SK-N-SH treated with all-trans-retinoic acid at 6 μM for 48 hours (cell line): ENCODE results near the gene MARCHF11.
A peak's percentile ranks its signal among the peaks of the same experiment; 100 is the strongest.

Experiments used
- ATAC-seq: fragments of 200-7000 bp; cut with Tn5 transposase; 3 replicates; pipeline ENCODE4 v1.9.1; 2020; ENCODE audit warnings: mild to moderate bottlenecking, moderate library complexity
- ARNTL ChIP-seq: fragments of 450-650 bp; formaldehyde crosslinking; IDR thresholded peaks from 2 replicates; pipeline ENCODE4 v1.5.0; 2020; ENCODE audit warnings: low read depth, mild to moderate bottlenecking, moderate library complexity, borderline replicate concordance
- BACH2 ChIP-seq: fragments of 250-450 bp; sonication (Bioruptor Pico); IDR thresholded peaks from 2 replicates; pipeline ENCODE4 v1.9.0; 2021; ENCODE audit warnings: mild to moderate bottlenecking, borderline replicate concordance
- CSDC2 ChIP-seq: fragments of 250-450 bp; sonication (Bioruptor Pico); IDR thresholded peaks from 2 replicates; pipeline ENCODE4 v1.5.0; 2020; ENCODE audit warnings: mild to moderate bottlenecking, moderate library complexity
- ESRRG ChIP-seq: fragments of 250-450 bp; sonication (Bioruptor Pico); IDR thresholded peaks from 2 replicates; pipeline ENCODE4 v1.6.1; 2021; ENCODE audit warnings: mild to moderate bottlenecking
- GLIS3 ChIP-seq: fragments of 250-450 bp; sonication (Bioruptor Pico); IDR thresholded peaks from 2 replicates; pipeline ENCODE4 v1.5.0; 2020; ENCODE audit warnings: mild to moderate bottlenecking, moderate library complexity
- ISL1 ChIP-seq: fragments of 250-450 bp; sonication (Bioruptor Pico); IDR thresholded peaks from 2 replicates; pipeline ENCODE4 v2.1.2; 2022; ENCODE audit warnings: mild to moderate bottlenecking, moderate library complexity
- RARB ChIP-seq: fragments of 250-450 bp; sonication (Bioruptor Pico); IDR thresholded peaks from 2 replicates; pipeline ENCODE4 v1.8.0; 2021; ENCODE audit warnings: mild to moderate bottlenecking, moderate library complexity
- SNAI2 ChIP-seq: fragments of 250-450 bp; sonication (Bioruptor Pico); IDR thresholded peaks from 2 replicates; pipeline ENCODE4 v1.5.0; 2020; ENCODE audit warnings: mild to moderate bottlenecking, moderate library complexity
- TCF4 ChIP-seq: fragments of 250-450 bp; sonication (Bioruptor Pico); IDR thresholded peaks from 2 replicates; pipeline ENCODE4 v1.8.0; 2021; ENCODE audit warnings: mild to moderate bottlenecking, moderate library complexity, borderline replicate concordance
- TOX ChIP-seq: fragments of 250-450 bp; sonication (Bioruptor Pico); IDR thresholded peaks from 2 replicates; pipeline ENCODE4 v1.8.0; 2021; ENCODE audit warnings: mild to moderate bottlenecking, moderate library complexity, borderline replicate concordance
- ZFP3 ChIP-seq: fragments of 250-450 bp; sonication (Bioruptor Pico); IDR thresholded peaks from 2 replicates; pipeline ENCODE4 v1.5.0; 2020; ENCODE audit warnings: mild to moderate bottlenecking, moderate library complexity
- ZFP30 ChIP-seq: fragments of 450-650 bp; formaldehyde crosslinking; IDR thresholded peaks from 2 replicates; pipeline ENCODE4 v1.5.0; 2022; ENCODE audit warnings: mild to moderate bottlenecking, moderate library complexity
- ZNF565 ChIP-seq: fragments of 450-650 bp; formaldehyde crosslinking; conservative IDR thresholded peaks from 2 replicates; pipeline ENCODE4 v1.5.0; 2020; ENCODE audit warnings: low read depth, mild to moderate bottlenecking, moderate library complexity
- ZNF70 ChIP-seq: fragments of 450-650 bp; formaldehyde crosslinking; IDR thresholded peaks from 2 replicates; pipeline ENCODE4 v1.5.0; 2020; ENCODE audit warnings: mild to moderate bottlenecking, moderate library complexity
- ZNF8 ChIP-seq: fragments of 450-650 bp; formaldehyde crosslinking; IDR thresholded peaks from 2 replicates; pipeline ENCODE4 v1.5.0; 2020; ENCODE audit warnings: mild to moderate bottlenecking, moderate library complexity
- TF ChIP-seq, protein P1 (sequence below): fragments of 250-450 bp; sonication (Bioruptor Pico); IDR thresholded peaks from 2 replicates; pipeline ENCODE4 v1.5.1; 2020; ENCODE audit warnings: low read depth, mild to moderate bottlenecking, moderate library complexity
- TF ChIP-seq, protein P2 (sequence below): fragments of 250-450 bp; sonication (Bioruptor Pico); IDR thresholded peaks from 2 replicates; pipeline ENCODE4 v1.8.0; 2020; ENCODE audit warnings: mild to moderate bottlenecking, moderate library complexity, borderline replicate concordance
- TF ChIP-seq, protein P3 (sequence below): fragments of 250-450 bp; sonication (Bioruptor Pico); IDR thresholded peaks from 2 replicates; pipeline ENCODE4 v1.8.0; 2021; ENCODE audit warnings: low read depth, mild to moderate bottlenecking, moderate library complexity, borderline replicate concordance
- TF ChIP-seq, protein P4 (sequence below): fragments of 250-450 bp; sonication (Bioruptor Pico); IDR thresholded peaks from 2 replicates; pipeline ENCODE4 v1.5.1; 2021; ENCODE audit warnings: mild to moderate bottlenecking, moderate library complexity
- TF ChIP-seq, protein P5 (sequence below): fragments of 250-450 bp; sonication (Bioruptor Pico); IDR thresholded peaks from 2 replicates; pipeline ENCODE4 v1.5.0; 2020; ENCODE audit warnings: mild to moderate bottlenecking, moderate library complexity

Gene MARCHF11

DNA sequence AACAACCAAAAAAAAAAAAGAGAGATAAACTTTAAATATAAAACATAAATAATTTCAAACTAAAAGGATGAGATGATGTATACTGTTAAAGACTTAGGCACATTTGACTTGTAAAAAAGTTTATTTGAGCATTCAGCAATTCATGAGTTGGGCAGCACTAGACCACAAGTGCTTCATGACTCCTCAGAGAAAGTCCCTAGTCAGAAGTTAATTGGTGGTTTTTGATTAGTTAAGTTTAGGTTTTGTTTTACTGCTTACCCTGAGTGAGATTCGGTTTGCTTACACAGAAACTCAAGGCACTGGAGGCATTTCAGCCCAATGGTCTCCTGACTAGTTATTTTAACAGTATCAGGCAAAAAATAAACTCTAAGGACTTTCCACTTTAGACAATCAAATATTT lies 129.2 kb downstream of the MARCHF11 start:
- TF ChIP-seq SNAI2 (CRISPR knock-in tag) (no peak), GLIS3 (CRISPR knock-in tag) (no peak), ZNF565 (no peak), ISL1 (no peak), ESRRG (CRISPR knock-in tag) (no peak), CSDC2 (CRISPR knock-in tag) (no peak), ZFP3 (CRISPR knock-in tag) (no peak), RARB (CRISPR knock-in tag) (no peak), ARNTL (no peak), TOX (CRISPR knock-in tag) (no peak), ZNF8 (CRISPR knock-in tag) (no peak), TCF4 (CRISPR knock-in tag) (no peak)
- TF ChIP-seq, protein P1, sequence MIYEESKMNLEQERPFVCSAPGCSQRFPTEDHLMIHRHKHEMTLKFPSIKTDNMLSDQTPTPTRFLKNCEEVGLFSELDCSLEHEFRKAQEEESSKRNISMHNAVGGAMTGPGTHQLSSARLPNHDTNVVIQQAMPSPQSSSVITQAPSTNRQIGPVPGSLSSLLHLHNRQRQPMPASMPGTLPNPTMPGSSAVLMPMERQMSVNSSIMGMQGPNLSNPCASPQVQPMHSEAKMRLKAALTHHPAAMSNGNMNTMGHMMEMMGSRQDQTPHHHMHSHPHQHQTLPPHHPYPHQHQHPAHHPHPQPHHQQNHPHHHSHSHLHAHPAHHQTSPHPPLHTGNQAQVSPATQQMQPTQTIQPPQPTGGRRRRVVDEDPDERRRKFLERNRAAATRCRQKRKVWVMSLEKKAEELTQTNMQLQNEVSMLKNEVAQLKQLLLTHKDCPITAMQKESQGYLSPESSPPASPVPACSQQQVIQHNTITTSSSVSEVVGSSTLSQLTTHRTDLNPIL, result no peak
- TF ChIP-seq, protein P2, sequence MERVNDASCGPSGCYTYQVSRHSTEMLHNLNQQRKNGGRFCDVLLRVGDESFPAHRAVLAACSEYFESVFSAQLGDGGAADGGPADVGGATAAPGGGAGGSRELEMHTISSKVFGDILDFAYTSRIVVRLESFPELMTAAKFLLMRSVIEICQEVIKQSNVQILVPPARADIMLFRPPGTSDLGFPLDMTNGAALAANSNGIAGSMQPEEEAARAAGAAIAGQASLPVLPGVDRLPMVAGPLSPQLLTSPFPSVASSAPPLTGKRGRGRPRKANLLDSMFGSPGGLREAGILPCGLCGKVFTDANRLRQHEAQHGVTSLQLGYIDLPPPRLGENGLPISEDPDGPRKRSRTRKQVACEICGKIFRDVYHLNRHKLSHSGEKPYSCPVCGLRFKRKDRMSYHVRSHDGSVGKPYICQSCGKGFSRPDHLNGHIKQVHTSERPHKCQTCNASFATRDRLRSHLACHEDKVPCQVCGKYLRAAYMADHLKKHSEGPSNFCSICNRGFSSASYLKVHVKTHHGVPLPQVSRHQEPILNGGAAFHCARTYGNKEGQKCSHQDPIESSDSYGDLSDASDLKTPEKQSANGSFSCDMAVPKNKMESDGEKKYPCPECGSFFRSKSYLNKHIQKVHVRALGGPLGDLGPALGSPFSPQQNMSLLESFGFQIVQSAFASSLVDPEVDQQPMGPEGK (CRISPR knock-in tag), result no peak
- TF ChIP-seq, protein P3, sequence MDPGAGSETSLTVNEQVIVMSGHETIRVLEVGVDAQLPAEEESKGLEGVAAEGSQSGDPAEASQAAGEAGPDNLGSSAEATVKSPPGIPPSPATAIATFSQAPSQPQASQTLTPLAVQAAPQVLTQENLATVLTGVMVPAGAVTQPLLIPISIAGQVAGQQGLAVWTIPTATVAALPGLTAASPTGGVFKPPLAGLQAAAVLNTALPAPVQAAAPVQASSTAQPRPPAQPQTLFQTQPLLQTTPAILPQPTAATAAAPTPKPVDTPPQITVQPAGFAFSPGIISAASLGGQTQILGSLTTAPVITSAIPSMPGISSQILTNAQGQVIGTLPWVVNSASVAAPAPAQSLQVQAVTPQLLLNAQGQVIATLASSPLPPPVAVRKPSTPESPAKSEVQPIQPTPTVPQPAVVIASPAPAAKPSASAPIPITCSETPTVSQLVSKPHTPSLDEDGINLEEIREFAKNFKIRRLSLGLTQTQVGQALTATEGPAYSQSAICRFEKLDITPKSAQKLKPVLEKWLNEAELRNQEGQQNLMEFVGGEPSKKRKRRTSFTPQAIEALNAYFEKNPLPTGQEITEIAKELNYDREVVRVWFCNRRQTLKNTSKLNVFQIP (CRISPR knock-in tag), result no peak
- no peak for ATAC-seq

DNA sequence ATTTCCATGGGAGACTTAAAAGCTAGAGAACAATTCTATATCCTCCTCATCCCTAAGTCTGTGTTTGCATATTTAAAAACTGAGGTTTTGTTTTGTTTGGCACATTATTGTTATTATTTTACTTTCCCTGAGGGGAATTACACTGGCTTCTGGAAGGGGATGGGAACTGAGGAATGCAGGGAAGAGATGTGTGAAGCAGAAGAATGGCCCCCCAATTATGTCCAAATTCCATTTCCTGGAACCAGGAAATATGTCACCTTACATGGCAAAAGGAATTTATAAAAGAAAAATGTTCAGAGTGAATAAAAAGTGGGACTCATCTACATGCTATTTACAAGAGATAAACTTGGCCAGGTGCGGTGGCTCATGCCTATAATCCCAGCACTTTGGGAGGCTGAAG lies 129.8 kb downstream of the MARCHF11 start:
- ATAC-seq, result no peak
- TF ChIP-seq TCF4 (CRISPR knock-in tag) (no peak), ISL1 (0 out of 2 replicates have a peak, but pooled peaks have one; percentile 11)

DNA sequence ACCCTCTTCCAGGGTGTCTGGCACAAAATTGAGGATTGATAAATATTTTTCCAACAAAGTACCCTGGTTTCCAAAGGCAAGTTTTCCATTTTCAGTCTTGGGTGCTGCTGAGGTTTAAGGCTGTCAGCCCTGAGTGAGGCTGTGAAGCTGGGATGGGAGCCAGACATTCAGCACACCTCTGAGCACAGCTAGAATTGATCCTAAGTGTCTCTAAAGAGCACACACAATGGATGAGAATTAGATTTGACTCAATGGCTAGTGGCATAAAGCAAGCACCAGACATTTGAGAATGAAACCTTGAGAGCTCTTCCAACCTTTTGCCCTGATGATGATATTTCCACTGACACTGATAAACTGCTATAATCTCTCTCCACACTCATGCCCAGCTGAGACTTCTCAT lies 131.5 kb downstream of the MARCHF11 start:
- no peak for ATAC-seq
- TF ChIP-seq, protein P4, sequence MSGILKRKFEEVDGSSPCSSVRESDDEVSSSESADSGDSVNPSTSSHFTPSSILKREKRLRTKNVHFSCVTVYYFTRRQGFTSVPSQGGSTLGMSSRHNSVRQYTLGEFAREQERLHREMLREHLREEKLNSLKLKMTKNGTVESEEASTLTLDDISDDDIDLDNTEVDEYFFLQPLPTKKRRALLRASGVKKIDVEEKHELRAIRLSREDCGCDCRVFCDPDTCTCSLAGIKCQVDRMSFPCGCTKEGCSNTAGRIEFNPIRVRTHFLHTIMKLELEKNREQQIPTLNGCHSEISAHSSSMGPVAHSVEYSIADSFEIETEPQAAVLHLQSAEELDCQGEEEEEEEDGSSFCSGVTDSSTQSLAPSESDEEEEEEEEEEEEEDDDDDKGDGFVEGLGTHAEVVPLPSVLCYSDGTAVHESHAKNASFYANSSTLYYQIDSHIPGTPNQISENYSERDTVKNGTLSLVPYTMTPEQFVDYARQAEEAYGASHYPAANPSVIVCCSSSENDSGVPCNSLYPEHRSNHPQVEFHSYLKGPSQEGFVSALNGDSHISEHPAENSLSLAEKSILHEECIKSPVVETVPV (CRISPR knock-in tag), result no peak
- TF ChIP-seq BACH2 (CRISPR knock-in tag) (no peak), ZNF8 (CRISPR knock-in tag) (no peak), ARNTL (no peak), TCF4 (CRISPR knock-in tag) (no peak), ZNF565 (no peak), ESRRG (CRISPR knock-in tag) (no peak), RARB (CRISPR knock-in tag) (no peak), ZFP30 (CRISPR knock-in tag) (no peak), GLIS3 (CRISPR knock-in tag) (no peak), ISL1 (no peak), ZNF70 (CRISPR knock-in tag) (no peak), TOX (CRISPR knock-in tag) (no peak)
- TF ChIP-seq, protein P5, sequence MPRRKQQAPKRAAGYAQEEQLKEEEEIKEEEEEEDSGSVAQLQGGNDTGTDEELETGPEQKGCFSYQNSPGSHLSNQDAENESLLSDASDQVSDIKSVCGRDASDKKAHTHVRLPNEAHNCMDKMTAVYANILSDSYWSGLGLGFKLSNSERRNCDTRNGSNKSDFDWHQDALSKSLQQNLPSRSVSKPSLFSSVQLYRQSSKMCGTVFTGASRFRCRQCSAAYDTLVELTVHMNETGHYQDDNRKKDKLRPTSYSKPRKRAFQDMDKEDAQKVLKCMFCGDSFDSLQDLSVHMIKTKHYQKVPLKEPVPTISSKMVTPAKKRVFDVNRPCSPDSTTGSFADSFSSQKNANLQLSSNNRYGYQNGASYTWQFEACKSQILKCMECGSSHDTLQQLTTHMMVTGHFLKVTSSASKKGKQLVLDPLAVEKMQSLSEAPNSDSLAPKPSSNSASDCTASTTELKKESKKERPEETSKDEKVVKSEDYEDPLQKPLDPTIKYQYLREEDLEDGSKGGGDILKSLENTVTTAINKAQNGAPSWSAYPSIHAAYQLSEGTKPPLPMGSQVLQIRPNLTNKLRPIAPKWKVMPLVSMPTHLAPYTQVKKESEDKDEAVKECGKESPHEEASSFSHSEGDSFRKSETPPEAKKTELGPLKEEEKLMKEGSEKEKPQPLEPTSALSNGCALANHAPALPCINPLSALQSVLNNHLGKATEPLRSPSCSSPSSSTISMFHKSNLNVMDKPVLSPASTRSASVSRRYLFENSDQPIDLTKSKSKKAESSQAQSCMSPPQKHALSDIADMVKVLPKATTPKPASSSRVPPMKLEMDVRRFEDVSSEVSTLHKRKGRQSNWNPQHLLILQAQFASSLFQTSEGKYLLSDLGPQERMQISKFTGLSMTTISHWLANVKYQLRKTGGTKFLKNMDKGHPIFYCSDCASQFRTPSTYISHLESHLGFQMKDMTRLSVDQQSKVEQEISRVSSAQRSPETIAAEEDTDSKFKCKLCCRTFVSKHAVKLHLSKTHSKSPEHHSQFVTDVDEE (CRISPR knock-in tag), result no peak
- TF ChIP-seq, protein P1, result no peak
- TF ChIP-seq, protein P3 (CRISPR knock-in tag), result no peak
